Measurements from ENCODE around the gene SH3TC1.

SH3TC1 gene

DNA sequence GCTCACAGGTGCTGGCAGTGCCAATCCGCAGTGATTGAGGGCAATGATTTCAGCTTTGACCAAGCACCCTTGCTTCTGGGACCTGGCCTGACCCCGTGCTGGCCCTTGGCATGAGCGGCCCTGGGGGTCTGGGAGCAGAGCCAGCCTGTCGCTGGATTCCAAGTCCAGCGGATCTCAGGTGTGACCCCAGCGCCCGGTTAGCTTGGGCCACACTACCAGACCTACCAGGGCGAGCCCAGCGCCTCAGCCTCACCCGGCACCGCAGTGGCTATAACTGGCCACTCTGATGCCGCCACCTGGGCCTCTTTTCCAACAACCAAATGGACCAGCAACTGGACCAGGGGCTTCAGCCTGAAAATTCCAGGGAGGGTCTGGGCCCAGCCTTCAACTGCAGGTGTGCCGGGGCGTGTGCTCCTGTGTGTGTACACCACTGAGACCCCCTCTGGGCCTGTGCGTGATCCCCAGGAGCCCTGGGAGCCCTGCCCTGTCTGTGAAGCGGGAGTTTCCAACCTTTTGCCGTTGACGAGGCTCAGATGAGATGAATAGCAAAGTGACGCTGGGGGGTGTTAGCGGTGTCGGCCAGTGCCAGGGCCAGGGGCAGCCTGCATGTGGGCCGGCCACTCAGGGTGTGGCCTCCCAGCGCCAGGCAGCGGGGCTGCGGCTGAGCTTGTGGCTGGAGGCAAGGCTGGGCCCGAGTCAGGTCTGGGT, 658 bp downstream of the SH3TC1 start:
- H2AFZ ChIP-seq: peak overlapping the region; percentile 77
- H3K4me2 ChIP-seq (ENCODE audit: low read length): peak overlapping the region; percentile 57
- peak overlapping the region; percentile 31 for H3K4me3 ChIP-seq (ENCODE audit: low read depth, low read length)
- peaks cover 2% of the 10 kb centered on the region for H3K4me1 ChIP-seq
- peak overlapping the region; percentile 29 for H3K27ac ChIP-seq
- H3K36me3 ChIP-seq (ENCODE audit: control insufficient read depth, insufficient read depth, low read length): no peaks in the 10 kb centered on the region
- no peaks in the 10 kb centered on the region for H3K79me2 ChIP-seq
- TF ChIP-seq, protein P1, sequence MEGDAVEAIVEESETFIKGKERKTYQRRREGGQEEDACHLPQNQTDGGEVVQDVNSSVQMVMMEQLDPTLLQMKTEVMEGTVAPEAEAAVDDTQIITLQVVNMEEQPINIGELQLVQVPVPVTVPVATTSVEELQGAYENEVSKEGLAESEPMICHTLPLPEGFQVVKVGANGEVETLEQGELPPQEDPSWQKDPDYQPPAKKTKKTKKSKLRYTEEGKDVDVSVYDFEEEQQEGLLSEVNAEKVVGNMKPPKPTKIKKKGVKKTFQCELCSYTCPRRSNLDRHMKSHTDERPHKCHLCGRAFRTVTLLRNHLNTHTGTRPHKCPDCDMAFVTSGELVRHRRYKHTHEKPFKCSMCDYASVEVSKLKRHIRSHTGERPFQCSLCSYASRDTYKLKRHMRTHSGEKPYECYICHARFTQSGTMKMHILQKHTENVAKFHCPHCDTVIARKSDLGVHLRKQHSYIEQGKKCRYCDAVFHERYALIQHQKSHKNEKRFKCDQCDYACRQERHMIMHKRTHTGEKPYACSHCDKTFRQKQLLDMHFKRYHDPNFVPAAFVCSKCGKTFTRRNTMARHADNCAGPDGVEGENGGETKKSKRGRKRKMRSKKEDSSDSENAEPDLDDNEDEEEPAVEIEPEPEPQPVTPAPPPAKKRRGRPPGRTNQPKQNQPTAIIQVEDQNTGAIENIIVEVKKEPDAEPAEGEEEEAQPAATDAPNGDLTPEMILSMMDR (IDR thresholded peaks at IDR 0.05): no peak
- H3K9me3 ChIP-seq (ENCODE audit: control insufficient read depth, low read length): no peaks in the 10 kb centered on the region
- no peaks in the 10 kb centered on the region for H3K27me3 ChIP-seq (ENCODE audit: control insufficient read depth, insufficient read depth, low read length)
- no peak overlapping the region for H3K9ac ChIP-seq

DNA sequence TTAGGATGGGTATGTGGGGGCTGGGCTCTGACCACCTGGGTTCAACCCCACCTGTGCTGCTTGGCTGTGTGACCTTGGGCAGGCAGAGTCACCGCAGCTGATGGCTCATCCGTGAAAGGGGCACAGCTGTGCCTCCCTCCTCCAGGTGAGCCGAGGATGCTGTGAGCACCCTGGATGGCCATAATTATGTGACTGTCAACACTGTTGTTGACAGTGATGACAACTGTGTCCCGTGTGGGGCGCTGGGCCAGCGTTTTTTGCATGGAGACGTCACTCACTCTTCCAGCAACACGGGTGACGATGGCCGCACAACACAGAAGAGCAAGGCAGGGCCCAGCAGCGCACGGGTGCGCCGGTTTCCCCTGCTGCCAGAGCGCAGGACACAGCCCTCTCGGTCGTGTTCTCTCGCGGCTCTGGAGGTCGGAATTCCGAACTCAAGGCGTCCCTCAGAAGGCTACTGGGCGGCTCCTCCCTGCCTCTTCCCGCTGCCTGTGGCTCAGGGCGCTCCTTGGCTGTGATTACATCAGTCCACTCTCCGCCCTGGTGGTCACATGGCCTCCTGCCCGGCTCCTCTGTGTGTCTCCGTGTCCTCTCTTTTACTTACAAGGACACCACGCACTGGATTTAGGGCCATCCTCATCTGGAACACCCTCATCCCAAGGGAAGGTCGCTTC, 1.3 kb downstream of the SH3TC1 start:
- peak overlapping the region; percentile 47 for H3K4me2 ChIP-seq (ENCODE audit: low read length)
- H3K79me2 ChIP-seq: no peaks in the 10 kb centered on the region
- H2AFZ ChIP-seq: no peak overlapping the region
- peaks cover 2% of the 10 kb centered on the region for H3K4me1 ChIP-seq
- H3K27me3 ChIP-seq (ENCODE audit: control insufficient read depth, insufficient read depth, low read length): no peaks in the 10 kb centered on the region
- no peaks in the 10 kb centered on the region for H3K9me3 ChIP-seq (ENCODE audit: control insufficient read depth, low read length)
- no peak overlapping the region for H3K9ac ChIP-seq
- H3K36me3 ChIP-seq (ENCODE audit: control insufficient read depth, insufficient read depth, low read length): no peaks in the 10 kb centered on the region
- TF ChIP-seq, protein P1 (IDR thresholded peaks at IDR 0.05): no peak
- H3K4me3 ChIP-seq (ENCODE audit: low read depth, low read length): peak overlapping the region; percentile 27
- peak overlapping the region; percentile 29 for H3K27ac ChIP-seq

DNA sequence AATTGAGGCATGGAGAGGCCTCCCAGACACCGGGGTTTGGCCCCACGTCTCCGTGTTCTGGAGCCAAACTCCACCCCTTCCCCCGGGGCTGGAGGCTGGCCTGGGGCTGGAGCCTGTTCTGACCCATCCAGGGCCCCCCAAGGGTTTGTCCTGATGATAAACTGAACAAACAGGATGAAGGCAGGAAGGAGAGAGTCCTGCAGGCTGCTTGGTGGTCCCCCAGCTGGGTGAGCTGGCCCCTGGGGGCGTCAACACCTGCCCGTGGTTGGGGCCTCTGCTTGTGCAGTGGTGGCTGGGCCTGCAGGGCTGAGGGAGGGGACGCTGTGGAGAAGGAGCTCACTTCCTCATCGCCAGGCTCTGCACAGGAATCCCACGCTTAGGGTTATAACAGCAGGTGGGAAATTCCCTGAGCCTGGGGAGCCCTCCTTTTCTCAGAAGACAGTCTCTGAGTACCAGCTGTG, 2.3 kb downstream of the SH3TC1 start:
- H3K27ac ChIP-seq: no peak overlapping the region
- H3K79me2 ChIP-seq: no peaks in the 10 kb centered on the region
- H3K9ac ChIP-seq: no peak overlapping the region
- peaks cover 2% of the 10 kb centered on the region for H3K4me1 ChIP-seq
- no peak overlapping the region for H3K4me3 ChIP-seq (ENCODE audit: low read depth, low read length)
- TF ChIP-seq, protein P1 (IDR thresholded peaks at IDR 0.05): no peak
- no peak overlapping the region for H3K4me2 ChIP-seq (ENCODE audit: low read length)
- H3K36me3 ChIP-seq (ENCODE audit: control insufficient read depth, insufficient read depth, low read length): no peaks in the 10 kb centered on the region
- no peaks in the 10 kb centered on the region for H3K9me3 ChIP-seq (ENCODE audit: control insufficient read depth, low read length)
- no peak overlapping the region for H2AFZ ChIP-seq
- H3K27me3 ChIP-seq (ENCODE audit: control insufficient read depth, insufficient read depth, low read length): no peaks in the 10 kb centered on the region

DNA sequence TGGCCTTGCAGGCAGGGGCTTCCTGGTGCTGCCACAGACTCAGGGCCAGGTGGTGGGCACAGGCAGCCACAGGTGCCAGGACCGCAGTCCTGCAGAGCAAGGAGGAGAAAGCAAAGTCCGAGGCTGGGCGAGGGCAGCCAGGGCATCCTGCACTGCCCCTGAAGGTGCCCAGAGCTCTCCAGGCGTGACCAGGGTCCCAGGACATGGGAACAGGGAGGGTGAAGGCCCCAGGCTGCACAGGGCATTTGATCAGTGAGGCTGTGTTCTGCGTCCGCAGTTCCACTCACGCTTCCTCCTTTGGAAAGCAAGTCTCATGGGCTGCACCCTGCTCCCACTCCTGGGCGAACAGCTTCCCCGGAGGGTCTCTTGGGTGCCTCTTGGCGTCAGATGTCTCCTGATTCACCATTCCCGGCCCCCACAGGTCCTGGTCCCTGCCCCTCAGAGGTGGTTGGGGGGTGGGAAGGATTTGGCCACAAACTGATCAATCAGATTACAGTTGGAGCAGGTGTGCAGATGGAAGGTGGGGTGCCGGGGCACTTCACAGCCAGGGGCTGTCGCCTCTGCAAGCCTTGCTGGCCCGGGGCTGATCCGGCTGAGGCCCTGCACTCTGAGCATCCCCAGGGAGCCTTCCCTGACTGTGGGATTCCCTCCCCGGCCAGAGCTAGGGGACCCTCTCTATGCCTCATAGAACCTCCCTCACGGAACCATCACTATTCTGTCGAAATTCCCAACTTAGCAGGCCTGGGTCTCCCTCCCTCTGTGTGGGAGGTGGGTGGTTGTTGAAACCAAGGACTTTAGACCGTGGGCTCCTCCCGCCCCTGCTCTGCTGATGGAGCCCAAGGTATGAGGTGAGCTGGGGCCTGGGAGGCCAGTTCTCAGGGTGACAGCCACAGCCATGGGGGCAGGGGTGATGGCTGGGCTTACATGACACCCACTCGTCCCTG, 3.3 kb downstream of the SH3TC1 start:
- no peak overlapping the region for H2AFZ ChIP-seq
- no peaks in the 10 kb centered on the region for H3K27me3 ChIP-seq (ENCODE audit: control insufficient read depth, insufficient read depth, low read length)
- H3K4me2 ChIP-seq (ENCODE audit: low read length): no peak overlapping the region
- TF ChIP-seq, protein P1 (IDR thresholded peaks at IDR 0.05): no peak
- no peak overlapping the region for H3K4me3 ChIP-seq (ENCODE audit: low read depth, low read length)
- H3K9me3 ChIP-seq (ENCODE audit: control insufficient read depth, low read length): no peaks in the 10 kb centered on the region
- H3K27ac ChIP-seq: no peak overlapping the region
- no peaks in the 10 kb centered on the region for H3K36me3 ChIP-seq (ENCODE audit: control insufficient read depth, insufficient read depth, low read length)
- no peaks in the 10 kb centered on the region for H3K79me2 ChIP-seq
- no peak overlapping the region for H3K9ac ChIP-seq
- peaks cover 2% of the 10 kb centered on the region for H3K4me1 ChIP-seq
